HepG2 (cell line): ENCODE measurements around the gene SOWAHD. TPM values are rescaled to one million over a fixed set of nuclear protein-coding genes. Genes with fewer than 3 reads are reported as not detected.

Source experiments
- ATAC-seq: fragments of 200-7000 bp; cut with Tn5 transposase; 3 replicates; pipeline ENCODE4 v1.9.1; 2020; ENCODE audit warnings: mild to moderate bottlenecking, moderate library complexity
- BruUV-seq: library from RNA; stranded (reverse); fragments of 400-500 nt; replicated peaks from 2 replicates; lab custom pipeline; 2021; lab: Mats Ljungman, UMichigan
- CTCF ChIA-PET: fragments of 300-600 bp; formaldehyde crosslinking; extraction: SDS; loops from one replicate; lab custom pipeline; 2021; ENCODE audit warnings: low total read pairs, inconsistent platforms, low intra/inter-chr PET ratio; lab: Yijun Ruan, JAX
- POLR2A ChIA-PET: fragments of 350-600 bp; sonication (Branson Sonifier 250); formaldehyde crosslinking; loops from one replicate; lab custom pipeline; 2020; ENCODE audit warnings: antibody characterized with exemption, inconsistent platforms; lab: Yijun Ruan, JAX
- DNase-seq: peaks from one replicate; pipeline ENCODE4 v3.0.0-alpha.2; 2015; ENCODE audit warnings: low spot score
- FAIRE-seq: peaks from 3 replicates; lab custom pipeline; 2011; peaks lifted over from hg19 to GRCh38; lab: Jason Lieb, UNC
- H2AFZ ChIP-seq: one replicate; pipeline ENCODE4 v1.6.1; 2011; ENCODE audit warnings: low read length, inconsistent platforms
- H3K27ac ChIP-seq: fragments of 300-600 bp; 3 replicates; pipeline ENCODE4 v1.8.0; 2011; ENCODE audit warnings: mixed run types, mild to moderate bottlenecking, mixed read lengths, low read length, inconsistent platforms; ENCODE audit not compliant: insufficient read depth; ENCODE audit errors: extremely low read length
- H3K27me3 ChIP-seq, 2 experiments: fragments of 200-600 bp in 1 of 2; 2 replicates in 1 of 2; 3 replicates in 1 of 2; pipeline versions ENCODE4 v1.6.0 to v1.8.0; 2011; ENCODE audit warnings: low read length in 2 of 2, mild to moderate bottlenecking in 2 of 2, moderate library complexity in 2 of 2, inconsistent platforms in 1 of 2; ENCODE audit not compliant: insufficient read depth in 2 of 2, control insufficient read depth in 1 of 2
- H3K36me3 ChIP-seq, 2 experiments: fragments of 200-600 bp in 1 of 2; replicated peaks in 1 of 2; 2 replicates in 1 of 2; 3 replicates in 1 of 2; pipeline versions ENCODE4 v1.5.1 to v1.8.0; 2011; ENCODE audit warnings: low read length in 2 of 2, inconsistent platforms in 1 of 2; ENCODE audit not compliant: insufficient read depth in 2 of 2, control insufficient read depth in 1 of 2
- H3K4me1 ChIP-seq: 2 replicates; pipeline ENCODE4 v1.5.1; 2012; ENCODE audit warnings: low read length, inconsistent platforms; ENCODE audit not compliant: insufficient read depth
- H3K4me2 ChIP-seq: 2 replicates; pipeline ENCODE4 v1.6.0; 2011; ENCODE audit warnings: low read depth, low read length, inconsistent platforms
- H3K4me3 ChIP-seq, 3 experiments: fragments of 200-600 bp in 1 of 3; sonication (generic), shearing (Covaris generic) in 1 of 3; replicated peaks in 1 of 3; 2 replicates each; pipeline ENCODE4 v1.5.1; 2011 to 2016; ENCODE audit warnings: low read length in 3 of 3, inconsistent platforms in 2 of 3, low read depth in 2 of 3, mild to moderate bottlenecking in 2 of 3, control low read depth in 1 of 3, mixed read lengths in 1 of 3; ENCODE audit not compliant: insufficient read depth in 1 of 3
- H3K79me2 ChIP-seq: one replicate; pipeline ENCODE4 v1.6.1; 2011; ENCODE audit warnings: low read length, inconsistent platforms; ENCODE audit not compliant: insufficient read depth
- H3K9ac ChIP-seq: 2 replicates; pipeline ENCODE4 v1.6.0; 2011; ENCODE audit warnings: mild to moderate bottlenecking, low read depth, low read length, inconsistent platforms; ENCODE audit not compliant: insufficient read depth
- H3K9me3 ChIP-seq: 2 replicates; pipeline ENCODE4 v1.5.1; 2012; ENCODE audit warnings: mild to moderate bottlenecking, low read length
- H4K20me1 ChIP-seq: 2 replicates; pipeline ENCODE4 v1.6.0; 2011; ENCODE audit warnings: inconsistent platforms, mild to moderate bottlenecking, low read length, moderate library complexity; ENCODE audit not compliant: insufficient read depth
- EZH2 ChIP-seq: conservative IDR thresholded peaks from 2 replicates; pipeline ENCODE4 v1.6.1; 2012; ENCODE audit warnings: mild to moderate bottlenecking, low read depth, low read length, moderate library complexity
- FOSL2 ChIP-seq: sonication (generic); formaldehyde crosslinking; IDR thresholded peaks from 2 replicates; pipeline ENCODE4 v1.4.0; 2020; ENCODE audit warnings: missing genetic modification reagents
- MIER2 ChIP-seq: IDR thresholded peaks from 2 replicates; pipeline ENCODE4 v1.6.1; 2016; ENCODE audit warnings: missing biosample characterization, missing genetic modification reagents
- ZBTB1 ChIP-seq: sonication (generic); formaldehyde crosslinking; IDR thresholded peaks from 2 replicates; pipeline ENCODE4 v1.4.0; 2020; ENCODE audit warnings: missing genetic modification reagents, borderline replicate concordance
- ZNF670 ChIP-seq: sonication (generic); formaldehyde crosslinking; IDR thresholded peaks from 2 replicates; pipeline ENCODE4 v1.8.0; 2022; ENCODE audit warnings: mild to moderate bottlenecking, missing genetic modification reagents, borderline replicate concordance
- WGBS: methylation state at CpG from one replicate; pipeline ENCODE4 v1.1.6; 2017; ENCODE audit warnings: low lambda C conversion rate; 5-methylcytosine and 5-hydroxymethylcytosine counted together
- in situ Hi-C: cut with HindIII; loops from 2 replicates; pipeline ENCODE4 v1.10.0; 2017; ENCODE audit warnings: low pct_unique_long_range_greater_than_20kb; ENCODE audit not compliant: extremely low pct_ligation_motif_present
- intact Hi-C: fragments of 100-400 bp; cut with micrococcal nuclease; formaldehyde crosslinking; loops from one replicate; pipeline ENCODE4 v1.10.0; 2022; ENCODE audit not compliant: unreplicated experiment
- polyA plus RNA-seq, 8 experiments: library from polyadenylated mRNA; depleted of rRNA in 3 of 8; stranded (reverse) in 7 of 8; unstranded in 1 of 8; fragments of >200 nt; fragmentation: Illumina TruSeq in 4 of 8; extraction: Trizol in 4 of 8; gene quantifications; 2 replicates each; pipeline versions ENCODE4 v1.2.1 to v1.2.3, GENCODE V29; 2011 to 2016; ENCODE audit warnings: low read depth in 4 of 8, missing spikeins in 1 of 8, mixed read lengths in 1 of 8; ENCODE audit not compliant: insufficient read depth in 1 of 8
- small RNA-seq, 3 experiments: library from RNA; depleted of rRNA; stranded (forward); fragments of <200 nt; gene quantifications; one replicate each; pipeline ENCODE3, GENCODE V24; 2012; ENCODE audit warnings: low read depth in 2 of 3, low replicate concordance in 1 of 3; ENCODE audit not compliant: insufficient read length in 3 of 3, insufficient read depth in 2 of 3
- total RNA-seq, 5 experiments: library from RNA; depleted of rRNA; stranded (reverse); fragments of >200 nt; fragmentation: Illumina TruSeq; extraction: Trizol; gene quantifications; 2 replicates each; pipeline ENCODE4 v1.2.3, GENCODE V29; 2016; ENCODE audit warnings: low read depth in 1 of 5
- TF ChIP-seq, protein P1 (sequence below): sonication (generic); formaldehyde crosslinking; IDR thresholded peaks from 2 replicates; pipeline ENCODE4 v1.4.0; 2020; ENCODE audit warnings: missing genetic modification reagents
- TF ChIP-seq, protein P2 (sequence below): IDR thresholded peaks from 2 replicates; pipeline ENCODE4 v1.6.1; 2016; ENCODE audit warnings: low read depth, missing genetic modification reagents, missing compliant biosample characterization
- TF ChIP-seq, protein P3 (sequence below): sonication (generic); formaldehyde crosslinking; IDR thresholded peaks from 2 replicates; pipeline ENCODE4 v1.4.0; 2020; ENCODE audit warnings: missing genetic modification reagents

The SOWAHD gene
- total and polyA plus RNA-seq, 2 of the 13 experiments (the other 11 are each of a cell fraction or from before 2014, with no cell fraction given) = 1.0 to 1.3 TPM

DNA sequence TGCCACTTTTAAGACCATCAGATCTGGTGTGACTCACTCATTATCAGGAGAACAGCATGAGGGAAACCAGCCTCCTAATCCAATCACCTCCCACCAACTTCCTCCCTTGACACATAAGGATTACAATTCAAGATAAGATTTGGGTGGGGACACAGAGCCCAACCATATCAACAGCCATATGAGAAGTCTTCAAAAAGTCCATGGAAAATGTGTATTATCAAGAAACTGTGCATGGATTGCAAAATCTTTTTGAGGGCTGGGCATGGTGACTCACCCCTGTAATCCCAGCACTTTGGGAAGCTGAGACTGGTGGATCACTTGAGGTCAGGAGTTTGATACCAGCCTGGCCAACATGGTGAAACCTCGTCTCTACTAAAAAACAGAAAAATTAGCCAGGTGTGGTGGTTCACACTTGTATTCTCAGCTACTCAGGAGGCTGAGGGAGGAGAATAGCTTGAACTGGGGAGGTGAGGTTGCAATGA, 50.8 kb downstream of the SOWAHD start:
- no TSS peak for BruUV-seq
- FAIRE-seq (no peak), DNase-seq (no peak)
- ChIA-PET CTCF (no interaction called here), POLR2A (interaction anchor here (1.9 kb wide), 1 partner anchor 18 kb away, joined by 4 read pairs; the partner anchor contains the start of gene RPL39)
- WGBS = no CpG with 5 or more reads among the region's 1 CpG
- intact Hi-C loops = no loop called here
- no peak overlapping the region for H3K27ac ChIP-seq
- no peak overlapping the region for H2AFZ ChIP-seq
- TF ChIP-seq MIER2 (CRISPR knock-in tag) (no peak), ZNF670 (CRISPR knock-in tag) (no peak), FOSL2 (CRISPR knock-in tag) (0 out of 2 replicates have a peak, but pooled peaks have one; percentile 11), ZBTB1 (no peak), EZH2 (no peak)
- TF ChIP-seq, protein P1, sequence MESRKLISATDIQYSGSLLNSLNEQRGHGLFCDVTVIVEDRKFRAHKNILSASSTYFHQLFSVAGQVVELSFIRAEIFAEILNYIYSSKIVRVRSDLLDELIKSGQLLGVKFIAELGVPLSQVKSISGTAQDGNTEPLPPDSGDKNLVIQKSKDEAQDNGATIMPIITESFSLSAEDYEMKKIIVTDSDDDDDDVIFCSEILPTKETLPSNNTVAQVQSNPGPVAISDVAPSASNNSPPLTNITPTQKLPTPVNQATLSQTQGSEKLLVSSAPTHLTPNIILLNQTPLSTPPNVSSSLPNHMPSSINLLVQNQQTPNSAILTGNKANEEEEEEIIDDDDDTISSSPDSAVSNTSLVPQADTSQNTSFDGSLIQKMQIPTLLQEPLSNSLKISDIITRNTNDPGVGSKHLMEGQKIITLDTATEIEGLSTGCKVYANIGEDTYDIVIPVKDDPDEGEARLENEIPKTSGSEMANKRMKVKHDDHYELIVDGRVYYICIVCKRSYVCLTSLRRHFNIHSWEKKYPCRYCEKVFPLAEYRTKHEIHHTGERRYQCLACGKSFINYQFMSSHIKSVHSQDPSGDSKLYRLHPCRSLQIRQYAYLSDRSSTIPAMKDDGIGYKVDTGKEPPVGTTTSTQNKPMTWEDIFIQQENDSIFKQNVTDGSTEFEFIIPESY = no peak
- TF ChIP-seq, protein P2, sequence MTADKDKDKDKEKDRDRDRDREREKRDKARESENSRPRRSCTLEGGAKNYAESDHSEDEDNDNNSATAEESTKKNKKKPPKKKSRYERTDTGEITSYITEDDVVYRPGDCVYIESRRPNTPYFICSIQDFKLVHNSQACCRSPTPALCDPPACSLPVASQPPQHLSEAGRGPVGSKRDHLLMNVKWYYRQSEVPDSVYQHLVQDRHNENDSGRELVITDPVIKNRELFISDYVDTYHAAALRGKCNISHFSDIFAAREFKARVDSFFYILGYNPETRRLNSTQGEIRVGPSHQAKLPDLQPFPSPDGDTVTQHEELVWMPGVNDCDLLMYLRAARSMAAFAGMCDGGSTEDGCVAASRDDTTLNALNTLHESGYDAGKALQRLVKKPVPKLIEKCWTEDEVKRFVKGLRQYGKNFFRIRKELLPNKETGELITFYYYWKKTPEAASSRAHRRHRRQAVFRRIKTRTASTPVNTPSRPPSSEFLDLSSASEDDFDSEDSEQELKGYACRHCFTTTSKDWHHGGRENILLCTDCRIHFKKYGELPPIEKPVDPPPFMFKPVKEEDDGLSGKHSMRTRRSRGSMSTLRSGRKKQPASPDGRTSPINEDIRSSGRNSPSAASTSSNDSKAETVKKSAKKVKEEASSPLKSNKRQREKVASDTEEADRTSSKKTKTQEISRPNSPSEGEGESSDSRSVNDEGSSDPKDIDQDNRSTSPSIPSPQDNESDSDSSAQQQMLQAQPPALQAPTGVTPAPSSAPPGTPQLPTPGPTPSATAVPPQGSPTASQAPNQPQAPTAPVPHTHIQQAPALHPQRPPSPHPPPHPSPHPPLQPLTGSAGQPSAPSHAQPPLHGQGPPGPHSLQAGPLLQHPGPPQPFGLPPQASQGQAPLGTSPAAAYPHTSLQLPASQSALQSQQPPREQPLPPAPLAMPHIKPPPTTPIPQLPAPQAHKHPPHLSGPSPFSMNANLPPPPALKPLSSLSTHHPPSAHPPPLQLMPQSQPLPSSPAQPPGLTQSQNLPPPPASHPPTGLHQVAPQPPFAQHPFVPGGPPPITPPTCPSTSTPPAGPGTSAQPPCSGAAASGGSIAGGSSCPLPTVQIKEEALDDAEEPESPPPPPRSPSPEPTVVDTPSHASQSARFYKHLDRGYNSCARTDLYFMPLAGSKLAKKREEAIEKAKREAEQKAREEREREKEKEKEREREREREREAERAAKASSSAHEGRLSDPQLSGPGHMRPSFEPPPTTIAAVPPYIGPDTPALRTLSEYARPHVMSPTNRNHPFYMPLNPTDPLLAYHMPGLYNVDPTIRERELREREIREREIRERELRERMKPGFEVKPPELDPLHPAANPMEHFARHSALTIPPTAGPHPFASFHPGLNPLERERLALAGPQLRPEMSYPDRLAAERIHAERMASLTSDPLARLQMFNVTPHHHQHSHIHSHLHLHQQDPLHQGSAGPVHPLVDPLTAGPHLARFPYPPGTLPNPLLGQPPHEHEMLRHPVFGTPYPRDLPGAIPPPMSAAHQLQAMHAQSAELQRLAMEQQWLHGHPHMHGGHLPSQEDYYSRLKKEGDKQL = no peak
- TF ChIP-seq, protein P3, sequence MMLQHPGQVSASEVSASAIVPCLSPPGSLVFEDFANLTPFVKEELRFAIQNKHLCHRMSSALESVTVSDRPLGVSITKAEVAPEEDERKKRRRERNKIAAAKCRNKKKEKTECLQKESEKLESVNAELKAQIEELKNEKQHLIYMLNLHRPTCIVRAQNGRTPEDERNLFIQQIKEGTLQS (CRISPR knock-in tag) = no peak
- TF ChIP-seq, all 625 proteins: peak for 1
- Histone ChIP-seq H4K20me1 (no peaks in the 10 kb centered on the region), H3K9ac (no peak overlapping the region), H3K36me3 (no peaks in the 10 kb centered on the region), H3K4me2 (no peak overlapping the region), H3K79me2 (no peaks in the 10 kb centered on the region), H3K4me1 (no peaks in the 10 kb centered on the region), H3K9me3 (no peaks in the 10 kb centered on the region), H3K27me3 (no peaks in the 10 kb centered on the region), H3K4me3 (no peak overlapping the region)
- ATAC-seq = no peak
- in situ Hi-C loops = no loop called here

Small RNAs within 50 kb of the gene (small RNA-seq; reads per million reads assigned to genes)
- gene SNORA69 = 0 to 0.65 (median 0) reads per million in 3 experiments

Other genes with a start within 250 kb of the SOWAHD start
- gene STEEP1, start 193.2 kb upstream of the SOWAHD start, total RNA-seq (2016; rRNA removed; fragmentation: Illumina TruSeq; extraction: Trizol) = 23.1 and 37.7 TPM in 2 replicates
- gene STEEP1, start 193.2 kb upstream of the SOWAHD start, polyA plus RNA-seq (2011; rRNA removed) = 7.7 and 8.6 TPM in 2 replicates
- 17.0 and 22.0 TPM in 2 replicates for gene UBE2A, start 184.0 kb upstream of the SOWAHD start, total RNA-seq (2016; rRNA removed; fragmentation: Illumina TruSeq; extraction: Trizol)
- gene UBE2A, start 184.0 kb upstream of the SOWAHD start, polyA plus RNA-seq (2011; rRNA removed) = 24.8 and 30.5 TPM in 2 replicates
- gene NKRF, start 152.2 kb upstream of the SOWAHD start, total RNA-seq (2016; rRNA removed; fragmentation: Illumina TruSeq; extraction: Trizol) = 6.0 and 12.2 TPM in 2 replicates
- gene NKRF, start 152.2 kb upstream of the SOWAHD start, polyA plus RNA-seq (2011; rRNA removed) = 2.9 and 3.3 TPM in 2 replicates
- 21.7 and 34.1 TPM in 2 replicates for gene SEPTIN6, start 65.4 kb upstream of the SOWAHD start, total RNA-seq (2016; rRNA removed; fragmentation: Illumina TruSeq; extraction: Trizol)
- gene SEPTIN6, start 65.4 kb upstream of the SOWAHD start, polyA plus RNA-seq (2011; rRNA removed) = 35.9 and 38.3 TPM in 2 replicates
- gene RPL39, start 33.0 kb downstream of the SOWAHD start, total RNA-seq (2016; rRNA removed; fragmentation: Illumina TruSeq; extraction: Trizol) = 3,547 and 3,928 TPM in 2 replicates
- gene RPL39, start 33.0 kb downstream of the SOWAHD start, polyA plus RNA-seq (2011; rRNA removed) = 2,024 and 2,312 TPM in 2 replicates
- gene UPF3B, start 94.4 kb downstream of the SOWAHD start, total RNA-seq (2016; rRNA removed; fragmentation: Illumina TruSeq; extraction: Trizol) = 7.2 and 8.2 TPM in 2 replicates
- 4.6 and 5.2 TPM in 2 replicates for gene UPF3B, start 94.4 kb downstream of the SOWAHD start, polyA plus RNA-seq (2011; rRNA removed)
- 15.4 and 21.4 TPM in 2 replicates for gene RNF113A, start 113.1 kb downstream of the SOWAHD start, total RNA-seq (2016; rRNA removed; fragmentation: Illumina TruSeq; extraction: Trizol)
- gene RNF113A, start 113.1 kb downstream of the SOWAHD start, polyA plus RNA-seq (2011; rRNA removed) = 14.0 and 16.3 TPM in 2 replicates
- gene NDUFA1, start 113.2 kb downstream of the SOWAHD start, total RNA-seq (2016; rRNA removed; fragmentation: Illumina TruSeq; extraction: Trizol) = 167 and 181 TPM in 2 replicates
- 102 and 150 TPM in 2 replicates for gene NDUFA1, start 113.2 kb downstream of the SOWAHD start, polyA plus RNA-seq (2011; rRNA removed)
- gene AKAP14, start 137.3 kb downstream of the SOWAHD start, total RNA-seq (2016; rRNA removed; fragmentation: Illumina TruSeq; extraction: Trizol) = 1.7 and 1.9 TPM in 2 replicates
- 0.20 TPM in 1 of 2 replicates, not detected in the other for gene AKAP14, start 137.3 kb downstream of the SOWAHD start, polyA plus RNA-seq (2011; rRNA removed)
- gene NKAP, start 185.2 kb downstream of the SOWAHD start, total RNA-seq (2016; rRNA removed; fragmentation: Illumina TruSeq; extraction: Trizol) = 6.1 and 9.0 TPM in 2 replicates
- 3.3 and 3.6 TPM in 2 replicates for gene NKAP, start 185.2 kb downstream of the SOWAHD start, polyA plus RNA-seq (2011; rRNA removed)